RWPE2 (cell line): ENCODE measurements around the gene ARID1A.

Experiments used
- ATAC-seq: fragments of 200-7000 bp; cut with Tn5 transposase; 3 replicates; pipeline ENCODE4 v1.9.1; 2021; ENCODE audit warnings: low read depth
- DNase-seq: peaks from one replicate; pipeline ENCODE4 v3.0.0-alpha.2; 2020; ENCODE audit warnings: low spot score
- H3K27ac ChIP-seq: fragments of 450-650 bp; 2 replicates; pipeline ENCODE4 v1.5.1; 2017; ENCODE audit warnings: mild to moderate bottlenecking; ENCODE audit not compliant: poor library complexity, severe bottlenecking
- H3K27me3 ChIP-seq: fragments of 250-450 bp; sonication (Bioruptor Pico); 2 replicates; pipeline ENCODE4 v1.5.1; 2021; ENCODE audit warnings: mild to moderate bottlenecking, moderate library complexity; ENCODE audit not compliant: insufficient read depth, poor library complexity, severe bottlenecking
- H3K36me3 ChIP-seq: fragments of 250-450 bp; sonication (Bioruptor Pico); 2 replicates; pipeline ENCODE4 v1.5.1; 2020; ENCODE audit warnings: low read depth, mild to moderate bottlenecking, moderate library complexity
- H3K4me1 ChIP-seq: fragments of 250-450 bp; sonication (Bioruptor Pico); 2 replicates; pipeline ENCODE4 v1.5.1; 2021; ENCODE audit warnings: mild to moderate bottlenecking, moderate library complexity; ENCODE audit not compliant: insufficient read depth, poor library complexity, severe bottlenecking
- H3K4me3 ChIP-seq: fragments of 250-450 bp; sonication (Bioruptor Pico); 2 replicates; pipeline ENCODE4 v1.5.1; 2021; ENCODE audit warnings: mild to moderate bottlenecking, moderate library complexity; ENCODE audit not compliant: severe bottlenecking
- H3K9me3 ChIP-seq: fragments of 250-450 bp; sonication (Bioruptor Pico); 2 replicates; pipeline ENCODE4 v1.5.1; 2021; ENCODE audit warnings: mild to moderate bottlenecking, moderate library complexity; ENCODE audit not compliant: severe bottlenecking
- TF ChIP-seq, protein P1 (sequence below): fragments of 450-650 bp; IDR thresholded peaks from one replicate; pipeline ENCODE4 v1.5.1; 2017; ENCODE audit warnings: mild to moderate bottlenecking, moderate library complexity; ENCODE audit not compliant: poor library complexity, severe bottlenecking

ARID1A gene

DNA sequence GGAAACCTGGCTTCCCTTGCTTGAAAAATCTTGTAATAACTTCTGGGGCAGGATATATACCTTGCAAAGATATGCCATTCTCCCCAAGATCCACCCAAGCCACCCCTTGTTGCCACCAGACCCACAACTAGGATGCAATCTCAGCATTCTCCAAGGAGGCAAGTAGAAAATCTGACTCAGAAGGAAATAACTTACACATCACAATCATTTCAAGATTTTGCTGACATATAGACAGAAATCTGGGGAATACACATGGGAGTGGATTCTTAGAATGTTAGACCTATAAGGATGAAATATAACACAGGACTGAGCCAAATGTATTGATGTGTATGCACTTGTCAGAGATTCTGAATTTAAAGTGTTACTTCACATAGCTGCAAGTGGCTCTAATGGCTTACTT lies 115.9 kb downstream of the ARID1A start:
- Histone ChIP-seq H3K4me3 (no peak overlapping the region), H3K27ac (no peak overlapping the region), H3K36me3 (no peaks in the 10 kb centered on the region), H3K9me3 (no peaks in the 10 kb centered on the region), H3K27me3 (no peaks in the 10 kb centered on the region), H3K4me1 (no peaks in the 10 kb centered on the region)
- no peak for ATAC-seq
- TF ChIP-seq, protein P1, sequence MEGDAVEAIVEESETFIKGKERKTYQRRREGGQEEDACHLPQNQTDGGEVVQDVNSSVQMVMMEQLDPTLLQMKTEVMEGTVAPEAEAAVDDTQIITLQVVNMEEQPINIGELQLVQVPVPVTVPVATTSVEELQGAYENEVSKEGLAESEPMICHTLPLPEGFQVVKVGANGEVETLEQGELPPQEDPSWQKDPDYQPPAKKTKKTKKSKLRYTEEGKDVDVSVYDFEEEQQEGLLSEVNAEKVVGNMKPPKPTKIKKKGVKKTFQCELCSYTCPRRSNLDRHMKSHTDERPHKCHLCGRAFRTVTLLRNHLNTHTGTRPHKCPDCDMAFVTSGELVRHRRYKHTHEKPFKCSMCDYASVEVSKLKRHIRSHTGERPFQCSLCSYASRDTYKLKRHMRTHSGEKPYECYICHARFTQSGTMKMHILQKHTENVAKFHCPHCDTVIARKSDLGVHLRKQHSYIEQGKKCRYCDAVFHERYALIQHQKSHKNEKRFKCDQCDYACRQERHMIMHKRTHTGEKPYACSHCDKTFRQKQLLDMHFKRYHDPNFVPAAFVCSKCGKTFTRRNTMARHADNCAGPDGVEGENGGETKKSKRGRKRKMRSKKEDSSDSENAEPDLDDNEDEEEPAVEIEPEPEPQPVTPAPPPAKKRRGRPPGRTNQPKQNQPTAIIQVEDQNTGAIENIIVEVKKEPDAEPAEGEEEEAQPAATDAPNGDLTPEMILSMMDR, result no peak
- DNase-seq, result no peak

DNA sequence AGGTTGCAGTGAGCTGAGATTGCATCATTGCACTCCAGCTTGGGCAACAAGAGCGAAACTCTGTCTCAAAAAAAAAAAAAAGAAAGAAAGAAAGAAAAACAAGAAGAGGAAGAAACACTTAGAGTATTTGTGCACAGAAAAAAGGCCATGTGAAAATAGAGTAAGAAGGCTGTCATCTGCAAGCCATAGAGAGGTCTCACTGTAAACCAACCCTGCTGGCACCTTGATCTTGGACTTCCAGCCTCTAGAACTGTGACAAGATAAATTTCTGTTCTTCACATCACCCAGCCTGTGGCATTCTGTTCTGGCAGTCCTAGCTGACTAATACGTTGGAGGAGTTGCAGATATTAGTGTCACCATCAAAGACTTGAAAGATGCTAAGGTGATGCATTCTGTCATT lies 118.6 kb downstream of the ARID1A start:
- no peak overlapping the region for H3K27ac ChIP-seq
- ATAC-seq, result no peak
- no peaks in the 10 kb centered on the region for H3K36me3 ChIP-seq
- H3K9me3 ChIP-seq, result no peaks in the 10 kb centered on the region
- H3K27me3 ChIP-seq, result no peaks in the 10 kb centered on the region
- TF ChIP-seq, protein P1, result no peak
- H3K4me1 ChIP-seq, result no peaks in the 10 kb centered on the region
- no peak for DNase-seq
- no peak overlapping the region for H3K4me3 ChIP-seq

DNA sequence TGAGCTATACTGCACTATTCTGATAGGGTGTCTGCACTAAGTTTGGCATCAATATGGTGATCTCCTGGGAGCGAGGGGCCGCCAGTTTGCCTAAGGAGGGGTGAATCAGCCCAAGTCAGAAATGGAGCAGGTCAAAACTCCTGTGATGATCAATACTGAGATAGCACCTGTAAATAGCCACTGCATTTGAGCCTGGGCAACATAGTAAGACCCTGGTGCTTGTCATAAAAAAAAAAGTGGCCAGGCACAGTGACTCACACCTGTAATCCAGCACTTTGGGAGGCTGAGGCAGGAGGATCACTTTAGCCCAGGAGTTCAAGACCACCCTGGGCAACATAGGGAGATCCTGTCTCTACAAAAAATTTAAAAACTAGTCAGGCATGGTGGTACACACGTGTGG lies 119.1 kb downstream of the ARID1A start:
- Histone ChIP-seq H3K27ac (no peak overlapping the region), H3K4me3 (no peak overlapping the region), H3K36me3 (no peaks in the 10 kb centered on the region), H3K4me1 (no peaks in the 10 kb centered on the region), H3K27me3 (no peaks in the 10 kb centered on the region), H3K9me3 (no peaks in the 10 kb centered on the region)
- DNase-seq (no peak), ATAC-seq (no peak)
- TF ChIP-seq, protein P1, result no peak

DNA sequence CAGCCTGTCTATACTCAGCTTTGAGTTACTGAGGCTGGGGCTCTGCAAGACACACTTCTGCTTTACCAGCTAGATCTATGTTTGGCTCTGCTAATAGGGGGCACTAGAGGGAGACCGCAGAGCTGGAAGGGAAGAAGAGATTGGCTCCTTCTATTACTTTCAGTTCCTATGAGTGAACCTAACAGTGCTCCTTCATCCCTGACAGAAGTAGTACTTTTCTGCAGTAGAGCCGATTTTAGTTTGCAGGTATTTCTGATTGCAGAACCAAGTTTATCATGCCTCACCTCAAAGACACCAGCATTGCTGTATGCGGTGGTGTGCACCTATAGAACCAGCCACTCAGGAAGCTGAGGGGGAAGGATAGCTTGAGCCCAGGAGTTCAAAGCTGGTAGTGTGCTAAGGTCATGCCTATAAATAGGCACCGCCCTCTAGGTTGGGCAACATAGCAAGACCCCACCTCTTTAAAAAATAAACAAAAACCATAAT lies 125.0 kb downstream of the ARID1A start:
- H3K27ac ChIP-seq, result no peak overlapping the region
- H3K4me1 ChIP-seq, result no peaks in the 10 kb centered on the region
- H3K36me3 ChIP-seq, result no peaks in the 10 kb centered on the region
- H3K4me3 ChIP-seq, result no peak overlapping the region
- TF ChIP-seq, protein P1, result no peak
- H3K9me3 ChIP-seq, result no peaks in the 10 kb centered on the region
- no peak for ATAC-seq
- H3K27me3 ChIP-seq, result no peaks in the 10 kb centered on the region
- no peak for DNase-seq

DNA sequence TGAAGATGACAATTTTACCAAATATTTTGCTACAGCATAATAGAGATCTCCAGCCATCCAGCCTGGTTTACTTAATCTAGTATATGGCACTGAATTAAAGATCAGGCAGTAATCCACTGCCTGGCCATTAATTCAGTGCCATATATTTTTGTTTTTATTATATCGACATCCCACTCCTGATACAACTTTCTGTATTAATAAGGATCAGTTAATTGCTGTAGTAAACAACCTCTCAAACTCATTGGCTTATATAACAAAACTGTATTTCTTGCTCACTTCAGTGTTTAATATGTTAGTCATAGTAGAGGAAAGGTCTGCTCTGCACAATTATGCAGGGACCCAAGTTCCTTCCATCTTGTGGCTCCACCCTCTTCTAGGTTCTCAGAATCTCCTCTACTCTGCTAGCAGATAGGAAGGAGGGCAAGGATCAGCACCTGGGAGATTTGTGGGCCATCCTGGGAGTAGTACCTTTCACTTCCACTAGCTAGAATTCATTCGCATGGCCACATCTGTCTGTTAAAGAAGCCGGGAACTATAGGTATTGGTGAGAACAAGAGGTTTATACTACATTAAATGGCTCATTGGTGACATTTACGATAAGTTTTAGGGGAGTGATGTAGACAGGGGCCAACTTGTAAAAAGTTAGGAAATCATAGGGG lies 127.1 kb downstream of the ARID1A start:
- Histone ChIP-seq H3K4me1 (no peaks in the 10 kb centered on the region), H3K9me3 (no peaks in the 10 kb centered on the region), H3K27me3 (no peaks in the 10 kb centered on the region), H3K27ac (no peak overlapping the region), H3K4me3 (no peak overlapping the region), H3K36me3 (no peaks in the 10 kb centered on the region)
- ATAC-seq (no peak; the same call in 2 of the 3 replicates), DNase-seq (no peak)
- TF ChIP-seq, protein P1, result no peak
